Parathyroid adenoma (tissue), 2 donors: Measurements from ENCODE around the gene TTC29.

Source experiments
- H2AFZ ChIP-seq: fragments of 300-600 bp; sonication (generic); one replicate; pipeline ENCODE4 v1.7.0; 2017; ENCODE audit warnings: antibody characterized with exemption, mild to moderate bottlenecking
- H3K27ac ChIP-seq: fragments of 300-600 bp; sonication (generic); one replicate; pipeline ENCODE4 v1.7.0; 2017
- H3K27me3 ChIP-seq: fragments of 300-600 bp; sonication (generic); one replicate; pipeline ENCODE4 v1.7.0; 2017; ENCODE audit warnings: low read length; ENCODE audit not compliant: control insufficient read depth, insufficient read depth
- H3K36me3 ChIP-seq: fragments of 300-600 bp; sonication (generic); one replicate; pipeline ENCODE4 v1.7.0; 2017; ENCODE audit warnings: low read length; ENCODE audit not compliant: control insufficient read depth, insufficient read depth
- H3K4me1 ChIP-seq: fragments of 300-600 bp; sonication (generic); one replicate; pipeline ENCODE4 v1.7.0; 2017; ENCODE audit warnings: control low read depth
- H3K4me2 ChIP-seq: fragments of 300-600 bp; sonication (generic); one replicate; pipeline ENCODE4 v1.7.0; 2017; ENCODE audit warnings: low read length
- H3K4me3 ChIP-seq: fragments of 300-600 bp; sonication (generic); one replicate; pipeline ENCODE4 v1.7.0; 2017; ENCODE audit warnings: low read depth, low read length
- H3K79me2 ChIP-seq: fragments of 300-600 bp; sonication (generic); one replicate; pipeline ENCODE4 v1.7.0; 2017; ENCODE audit warnings: control low read depth
- H3K9ac ChIP-seq: fragments of 300-600 bp; sonication (generic); one replicate; pipeline ENCODE4 v1.7.0; 2017; ENCODE audit warnings: mild to moderate bottlenecking
- H3K9me3 ChIP-seq: fragments of 300-600 bp; sonication (generic); one replicate; pipeline ENCODE4 v1.7.0; 2017; ENCODE audit warnings: low read length; ENCODE audit not compliant: control insufficient read depth
- CTCF ChIP-seq: fragments of 300-600 bp; sonication (generic); IDR thresholded peaks from one replicate; pipeline ENCODE4 v1.7.0; 2017; ENCODE audit warnings: antibody characterized with exemption, mild to moderate bottlenecking
- donor health status: primary hyperparathyroidism.

TTC29 gene

GRCh38 chr4:146852360-146852759 is 93.3 kb downstream of the TTC29 start:
- H3K9me3 ChIP-seq = no peaks in the 10 kb centered on the region
- H3K4me2 ChIP-seq = no peak overlapping the region
- H3K36me3 ChIP-seq = no peaks in the 10 kb centered on the region
- H3K4me1 ChIP-seq = no peaks in the 10 kb centered on the region
- no peak for TF ChIP-seq CTCF
- no peaks in the 10 kb centered on the region for H3K79me2 ChIP-seq
- no peak overlapping the region for H3K9ac ChIP-seq
- no peak overlapping the region for H2AFZ ChIP-seq
- H3K27ac ChIP-seq = no peak overlapping the region
- no peak overlapping the region for H3K4me3 ChIP-seq
- no peaks in the 10 kb centered on the region for H3K27me3 ChIP-seq

GRCh38 chr4:146847345-146847744 is 98.3 kb downstream of the TTC29 start:
- no peak overlapping the region for H3K4me2 ChIP-seq
- no peak overlapping the region for H3K27ac ChIP-seq
- no peaks in the 10 kb centered on the region for H3K9me3 ChIP-seq
- no peak overlapping the region for H3K9ac ChIP-seq
- H3K27me3 ChIP-seq = no peaks in the 10 kb centered on the region
- H3K36me3 ChIP-seq = no peaks in the 10 kb centered on the region
- H3K79me2 ChIP-seq = no peaks in the 10 kb centered on the region
- TF ChIP-seq CTCF = no peak
- no peak overlapping the region for H3K4me3 ChIP-seq
- no peaks in the 10 kb centered on the region for H3K4me1 ChIP-seq
- no peak overlapping the region for H2AFZ ChIP-seq

- Histone ChIP-seq H3K9ac (no peak overlapping the region), H3K4me2 (no peak overlapping the region), H3K9me3 (no peaks in the 10 kb centered on the region), H2AFZ (no peak overlapping the region), H3K4me3 (no peak overlapping the region), H3K27me3 (no peaks in the 10 kb centered on the region), H3K36me3 (no peaks in the 10 kb centered on the region), H3K79me2 (no peaks in the 10 kb centered on the region), H3K4me1 (no peaks in the 10 kb centered on the region), H3K27ac (no peak overlapping the region)
- TF ChIP-seq CTCF = no peak
Observed at GRCh38 chr4:146846882-146847281, 98.8 kb downstream of the TTC29 start.

- H3K4me1 ChIP-seq = no peaks in the 10 kb centered on the region
- TF ChIP-seq CTCF = no peak
- no peaks in the 10 kb centered on the region for H3K9me3 ChIP-seq
- no peak overlapping the region for H3K9ac ChIP-seq
- H3K27me3 ChIP-seq = no peaks in the 10 kb centered on the region
- no peak overlapping the region for H2AFZ ChIP-seq
- H3K79me2 ChIP-seq = no peaks in the 10 kb centered on the region
- H3K4me2 ChIP-seq = no peak overlapping the region
- no peaks in the 10 kb centered on the region for H3K36me3 ChIP-seq
- no peak overlapping the region for H3K27ac ChIP-seq
- H3K4me3 ChIP-seq = no peak overlapping the region
Observed at GRCh38 chr4:146844761-146845160, 100.9 kb downstream of the TTC29 start.

GRCh38 chr4:146842876-146843275 is 102.8 kb downstream of the TTC29 start:
- TF ChIP-seq CTCF = no peak
- no peak overlapping the region for H3K4me2 ChIP-seq
- H2AFZ ChIP-seq = no peak overlapping the region
- H3K79me2 ChIP-seq = no peaks in the 10 kb centered on the region
- no peak overlapping the region for H3K4me3 ChIP-seq
- H3K9ac ChIP-seq = no peak overlapping the region
- H3K36me3 ChIP-seq = no peaks in the 10 kb centered on the region
- no peaks in the 10 kb centered on the region for H3K27me3 ChIP-seq
- no peaks in the 10 kb centered on the region for H3K4me1 ChIP-seq
- no peak overlapping the region for H3K27ac ChIP-seq
- H3K9me3 ChIP-seq = no peaks in the 10 kb centered on the region
